HG03520 (cell line): ENCODE results near the gene COL7A1.

Experiments
- ATAC-seq: cut with Tn5 transposase; IDR thresholded peaks from one replicate; pipeline ENCODE4 v1.9.1; 2021; ENCODE audit warnings: mild to moderate bottlenecking, moderate library complexity; ENCODE audit not compliant: unreplicated experiment

Gene COL7A1

GRCh38 chr3:48595075-48595525 lies at the start of gene COL7A1:
COL7A1 (minus strand) TSS chr3:48595329; CDS start chr3:48595159, 170 bp downstream.
- no peak for ATAC-seq

GRCh38 chr3:48642605-48643004 lies 47.5 kb upstream of the COL7A1 start:
- ATAC-seq, result no peak

- no peak for ATAC-seq
Observed at GRCh38 chr3:48641396-48641795, 46.3 kb upstream of the COL7A1 start.

- no peak for ATAC-seq
Observed at GRCh38 chr3:48639944-48640606, 44.9 kb upstream of the COL7A1 start.

- no peak for ATAC-seq
Observed at GRCh38 chr3:48637305-48637704, 42.2 kb upstream of the COL7A1 start.

- ATAC-seq, result no peak
Observed at GRCh38 chr3:48636149-48636655, 41.1 kb upstream of the COL7A1 start.

- ATAC-seq, result peak; percentile 84
Observed at GRCh38 chr3:48635222-48636021, 40.3 kb upstream of the COL7A1 start, which contains the start of gene SLC26A6. SLC26A6 (minus strand) TSS chr3:48635461; CDS start chr3:48635393, 68 bp downstream.

- no peak for ATAC-seq
Observed at GRCh38 chr3:48634661-48635221, 39.6 kb upstream of the COL7A1 start.

- ATAC-seq, result no peak
Observed at GRCh38 chr3:48633743-48634142, 38.6 kb upstream of the COL7A1 start.

GRCh38 chr3:48633256-48633655 lies 38.1 kb upstream of the COL7A1 start:
- no peak for ATAC-seq

GRCh38 chr3:48631516-48632448 lies 36.7 kb upstream of the COL7A1 start:
- no peak for ATAC-seq

GRCh38 chr3:48630833-48631232 lies 35.7 kb upstream of the COL7A1 start:
- no peak for ATAC-seq

GRCh38 chr3:48630407-48630806 lies 35.3 kb upstream of the COL7A1 start:
- no peak for ATAC-seq

- no peak for ATAC-seq
Observed at GRCh38 chr3:48629894-48630293, 34.8 kb upstream of the COL7A1 start.

GRCh38 chr3:48628277-48629017 lies 33.3 kb upstream of the COL7A1 start:
- ATAC-seq, result no peak

GRCh38 chr3:48625600-48625999 lies 30.5 kb upstream of the COL7A1 start:
- ATAC-seq, result no peak

GRCh38 chr3:48624767-48625166 lies 29.6 kb upstream of the COL7A1 start:
- ATAC-seq, result no peak

GRCh38 chr3:48623851-48624547 lies 28.9 kb upstream of the COL7A1 start:
- ATAC-seq, result no peak

GRCh38 chr3:48621461-48621869 lies 26.3 kb upstream of the COL7A1 start, which contains the start of gene TMEM89:
TMEM89 (minus strand) TSS chr3:48621769; CDS start chr3:48621756, 13 bp downstream.
- ATAC-seq, result no peak
